Measurements from ENCODE around the gene CDKN2B.

GRCh38 chr9:21972361-21972760, 36.7 kb downstream of the CDKN2B start:
- no peak for TF ChIP-seq CTCF (IDR thresholded peaks at IDR 0.05; ENCODE audit: low read length)
- TF ChIP-seq EZH2phosphoT487 (IDR thresholded peaks at IDR 0.05; ENCODE audit: low read length) = no peak

All from MM.1S (cell line).